ENCODE results near the gene NFX1. TPM values are rescaled to one million over a fixed set of nuclear protein-coding genes. Genes with fewer than 3 reads are reported as not detected.

The NFX1 gene
- total RNA-seq, 4 donors from 2014 or later, result 31.7 to 53.9 (median 42.3) TPM

DNA sequence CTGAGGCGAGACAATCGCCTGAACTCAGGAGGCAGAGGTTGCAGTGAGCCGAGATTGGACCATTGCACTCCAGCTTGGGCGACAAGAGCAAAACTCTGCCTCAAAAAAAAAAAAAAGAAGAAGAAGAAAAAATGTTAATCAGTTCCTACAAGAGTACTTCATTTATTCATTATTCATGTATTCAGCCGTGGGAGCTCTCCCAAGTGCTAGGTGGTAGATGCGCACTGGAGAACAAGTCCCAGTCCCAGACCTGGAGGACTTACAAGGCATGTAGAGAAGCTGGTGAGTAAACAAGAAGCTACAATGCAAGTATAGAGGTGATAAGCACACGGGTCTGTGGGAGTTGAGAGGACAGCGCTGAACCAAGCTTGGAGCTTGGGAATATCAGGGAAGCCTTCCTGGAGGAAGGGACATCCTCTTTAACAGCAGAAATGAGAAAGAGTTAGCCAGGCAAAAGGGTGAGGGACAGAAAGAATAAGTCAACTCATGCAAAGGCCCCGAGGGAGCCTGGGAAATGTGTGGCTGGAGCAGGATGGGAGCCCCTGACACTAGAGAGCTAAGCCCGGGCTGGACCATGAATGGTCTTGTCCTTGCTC is 129.5 kb downstream of the NFX1 start:
- no peaks in the 10 kb centered on the region for H3K9me3 ChIP-seq
- TF ChIP-seq EP300 (IDR thresholded peaks at IDR 0.05) (no peak), POLR2AphosphoS5 (IDR thresholded peaks at IDR 0.05) (no peak), POLR2A (IDR thresholded peaks at IDR 0.05) (no peak)
- TF ChIP-seq, protein P1, sequence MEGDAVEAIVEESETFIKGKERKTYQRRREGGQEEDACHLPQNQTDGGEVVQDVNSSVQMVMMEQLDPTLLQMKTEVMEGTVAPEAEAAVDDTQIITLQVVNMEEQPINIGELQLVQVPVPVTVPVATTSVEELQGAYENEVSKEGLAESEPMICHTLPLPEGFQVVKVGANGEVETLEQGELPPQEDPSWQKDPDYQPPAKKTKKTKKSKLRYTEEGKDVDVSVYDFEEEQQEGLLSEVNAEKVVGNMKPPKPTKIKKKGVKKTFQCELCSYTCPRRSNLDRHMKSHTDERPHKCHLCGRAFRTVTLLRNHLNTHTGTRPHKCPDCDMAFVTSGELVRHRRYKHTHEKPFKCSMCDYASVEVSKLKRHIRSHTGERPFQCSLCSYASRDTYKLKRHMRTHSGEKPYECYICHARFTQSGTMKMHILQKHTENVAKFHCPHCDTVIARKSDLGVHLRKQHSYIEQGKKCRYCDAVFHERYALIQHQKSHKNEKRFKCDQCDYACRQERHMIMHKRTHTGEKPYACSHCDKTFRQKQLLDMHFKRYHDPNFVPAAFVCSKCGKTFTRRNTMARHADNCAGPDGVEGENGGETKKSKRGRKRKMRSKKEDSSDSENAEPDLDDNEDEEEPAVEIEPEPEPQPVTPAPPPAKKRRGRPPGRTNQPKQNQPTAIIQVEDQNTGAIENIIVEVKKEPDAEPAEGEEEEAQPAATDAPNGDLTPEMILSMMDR (IDR thresholded peaks at IDR 0.05), result no peak
- WGBS, 2 donors (ENCODE audit: low coverage in 1 of 2), result 56 to 67% methylated on average over 4 to 8 of the region's 10 CpGs
- H3K27me3 ChIP-seq, result peaks cover 6% of the 10 kb centered on the region
- H3K36me3 ChIP-seq, result no peaks in the 10 kb centered on the region
- H3K4me3 ChIP-seq, result no peak overlapping the region
- peaks cover 0 to 9% (median 0%) of the 10 kb centered on the region in 3 donors for H3K4me1 ChIP-seq
- ATAC-seq, result no peak
- no peak overlapping the region for H3K27ac ChIP-seq

Small RNA genes lying within 50 kb of the gene (small RNA-seq; reads per million reads assigned to genes)
- 0 reads per million in 4 donors for gene RF00019

Other genes starting within 250 kb of the NFX1 start
- gene SMU1, start 213.8 kb upstream of the NFX1 start, total RNA-seq, result 10 to 100 TPM; 19.7 to 24.2 (median 21.9) TPM
- 10 to 100 TPM; 22.9 to 43.3 (median 31.0) TPM for gene B4GALT1, start 123.2 kb upstream of the NFX1 start, total RNA-seq
- gene SPINK4, start 50.3 kb upstream of the NFX1 start, total RNA-seq, result not detected
- 100 to 1,000 TPM; 128 to 165 (median 139) TPM for gene BAG1, start 25.8 kb upstream of the NFX1 start, total RNA-seq
- 10 to 100 TPM; 45.6 to 89.0 (median 59.3) TPM for gene CHMP5, start 25.5 kb upstream of the NFX1 start, total RNA-seq
- 1 to 10 TPM; 1.2 to 2.0 (median 1.6) TPM for gene AQP7, start 112.1 kb downstream of the NFX1 start, total RNA-seq
- 100 to 1,000 TPM in 1 of 4 donors, 10 to 100 TPM in 2, 1 to 10 TPM in 1; 3.9 to 100 (median 15.5) TPM for gene AQP3, start 157.1 kb downstream of the NFX1 start, total RNA-seq
- 10 to 100 TPM in 3 of 4 donors, 1 to 10 TPM in 1; 9.0 to 21.4 (median 16.1) TPM for gene NOL6, start 183.4 kb downstream of the NFX1 start, total RNA-seq
- gene ANKRD18B, start 233.7 kb downstream of the NFX1 start, total RNA-seq, result under 1 TPM in 1 of 4 donors, not detected in 3; 0.10 TPM

Measured in gastroesophageal sphincter (tissue), 4 donors.